ENCODE measurements around the gene MSS51. TPM values are rescaled to one million over a fixed set of nuclear protein-coding genes. Genes with fewer than 3 reads are reported as not detected.

MSS51 gene
- total and polyA plus RNA-seq, 2 donors (not counting 3 experiments of a cell fraction or from before 2014, with no cell fraction given), result 1.8 to 3.5 TPM

DNA sequence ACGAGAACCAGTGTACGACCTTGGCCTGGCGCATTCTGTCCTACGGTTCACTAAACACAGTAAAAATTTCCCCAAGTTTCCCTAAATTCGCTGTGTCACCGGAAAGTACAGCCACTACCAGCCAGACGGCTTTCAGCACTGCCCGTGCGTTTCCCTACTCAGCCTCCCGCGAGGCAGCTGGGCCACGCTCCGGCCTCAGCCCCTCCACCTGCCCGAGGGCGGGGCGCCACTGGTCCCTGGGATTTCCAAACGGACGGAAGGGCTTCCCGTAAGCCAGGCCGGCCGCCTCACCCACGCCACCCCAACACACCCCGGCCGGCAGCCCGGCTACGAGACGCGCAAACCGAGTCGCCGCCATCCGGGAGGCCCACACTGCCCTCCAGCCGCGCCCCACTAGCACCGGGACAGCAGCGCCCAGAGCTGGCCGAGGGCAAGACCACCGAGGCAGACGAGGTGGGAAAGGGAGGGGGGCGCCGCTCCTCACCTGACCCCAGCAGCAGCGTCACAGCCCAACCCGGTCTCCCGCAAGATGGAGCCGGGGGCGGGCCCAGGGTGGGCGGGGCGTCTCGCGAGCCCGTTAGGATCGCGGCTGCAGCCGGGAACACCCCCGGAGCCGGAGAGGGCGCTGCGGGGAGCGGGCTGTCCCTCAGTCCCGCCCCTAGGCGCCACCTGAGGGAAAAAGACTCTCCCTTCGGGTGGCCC is 19.7 kb downstream of the MSS51 start, which contains the start of gene ANXA7:
Gene ANXA7, minus strand, starts transcription at position 531 of the 702 bp plus-strand sequence. CDS start 13,202 bp downstream, outside the sequence.
- Histone ChIP-seq H4K20me1 (replicated peaks; ENCODE audit: control insufficient read depth, extremely low read depth, insufficient read depth, low read length) (no peaks in the 10 kb centered on the region), H3K79me2 (ENCODE audit: control insufficient read depth, insufficient read depth, low read length) (peaks cover 44% of the 10 kb centered on the region), H3K4me1 (ENCODE audit: control insufficient read depth, extremely low read depth, insufficient read depth, low read length) (peaks cover 11% of the 10 kb centered on the region), H3K4me2 (ENCODE audit: insufficient read depth, low read length) (peak within 1 kb of the TSS; percentile 99), H3K27me3 (ENCODE audit: control insufficient read depth in 2 of 2, insufficient read depth in 2 of 2, low read length in 2 of 2) (peaks cover 0 to 5% of the 10 kb centered on the region in 2 experiments), H3K27ac (ENCODE audit: insufficient read depth, low read depth, low read length) (peak within 1 kb of the TSS; percentile 85), H3K9me3 (replicated peaks; ENCODE audit: control insufficient read depth, insufficient read depth, low read length) (no peaks in the 10 kb centered on the region), H3K9me1 (replicated peaks; ENCODE audit: control insufficient read depth, extremely low read depth, insufficient read depth, low read length) (no peaks in the 10 kb centered on the region), H3K9ac (replicated peaks; ENCODE audit: extremely low read depth, insufficient read depth, low read length) (peak within 1 kb of the TSS; percentile 90), H2AFZ (ENCODE audit: low read depth, low read length) (peak within 1 kb of the TSS; percentile 96), H3K36me3 (ENCODE audit: control insufficient read depth in 2 of 2, extremely low read depth in 1 of 2, insufficient read depth in 2 of 2, low read length in 2 of 2) (no peaks in the 10 kb centered on the region), H3K4me3 (replicated peaks in 1 of 3; ENCODE audit: insufficient read depth in 1 of 3, low read depth in 1 of 3, low read length in 3 of 3) (peak within 1 kb of the TSS; percentile 45 to 85 (median 66))
- TF ChIP-seq GATA2 (IDR thresholded peaks at IDR 0.05; ENCODE audit: insufficient read depth, insufficient read length, low read depth, low read length) (no peak), MYC (IDR thresholded peaks at IDR 0.05; ENCODE audit: low read depth, low read length) (no peak), EZH2 (IDR thresholded peaks at IDR 0.05; ENCODE audit: borderline replicate concordance, low read depth, low read length, severe bottlenecking) (no peak), FOS (IDR thresholded peaks at IDR 0.05; ENCODE audit: borderline replicate concordance, insufficient read depth, low read length) (no peak), POLR2A (IDR thresholded peaks at IDR 0.05; ENCODE audit: low read depth, low read length) (peak; percentile 63), JUN (IDR thresholded peaks at IDR 0.05; ENCODE audit: borderline replicate concordance, insufficient read depth, insufficient read length, low read depth) (no peak), POLR2AphosphoS5 (IDR thresholded peaks at IDR 0.05; ENCODE audit: insufficient read depth, low read depth, low read length) (peak; percentile 65)
- TF ChIP-seq, protein P1, sequence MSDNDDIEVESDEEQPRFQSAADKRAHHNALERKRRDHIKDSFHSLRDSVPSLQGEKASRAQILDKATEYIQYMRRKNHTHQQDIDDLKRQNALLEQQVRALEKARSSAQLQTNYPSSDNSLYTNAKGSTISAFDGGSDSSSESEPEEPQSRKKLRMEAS (IDR thresholded peaks at IDR 0.05; ENCODE audit: insufficient read depth, insufficient read length), result no peak
- TF ChIP-seq, protein P2, sequence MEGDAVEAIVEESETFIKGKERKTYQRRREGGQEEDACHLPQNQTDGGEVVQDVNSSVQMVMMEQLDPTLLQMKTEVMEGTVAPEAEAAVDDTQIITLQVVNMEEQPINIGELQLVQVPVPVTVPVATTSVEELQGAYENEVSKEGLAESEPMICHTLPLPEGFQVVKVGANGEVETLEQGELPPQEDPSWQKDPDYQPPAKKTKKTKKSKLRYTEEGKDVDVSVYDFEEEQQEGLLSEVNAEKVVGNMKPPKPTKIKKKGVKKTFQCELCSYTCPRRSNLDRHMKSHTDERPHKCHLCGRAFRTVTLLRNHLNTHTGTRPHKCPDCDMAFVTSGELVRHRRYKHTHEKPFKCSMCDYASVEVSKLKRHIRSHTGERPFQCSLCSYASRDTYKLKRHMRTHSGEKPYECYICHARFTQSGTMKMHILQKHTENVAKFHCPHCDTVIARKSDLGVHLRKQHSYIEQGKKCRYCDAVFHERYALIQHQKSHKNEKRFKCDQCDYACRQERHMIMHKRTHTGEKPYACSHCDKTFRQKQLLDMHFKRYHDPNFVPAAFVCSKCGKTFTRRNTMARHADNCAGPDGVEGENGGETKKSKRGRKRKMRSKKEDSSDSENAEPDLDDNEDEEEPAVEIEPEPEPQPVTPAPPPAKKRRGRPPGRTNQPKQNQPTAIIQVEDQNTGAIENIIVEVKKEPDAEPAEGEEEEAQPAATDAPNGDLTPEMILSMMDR (IDR thresholded peaks at IDR 0.05; ENCODE audit: extremely low read depth in 1 of 2, insufficient read depth in 1 of 2, low read depth in 1 of 2, low read length in 2 of 2), result peak in 1 of 2 donors; percentile 57
- intact Hi-C loops (cut with micrococcal nuclease), result loop anchor here (1.0 kb wide), 1 partner anchor 245 kb away; the partner anchor contains the start of genes ECD and FAM149B1
- ChIA-PET POLR2A (no interaction called here), CTCF (interaction anchor here (0.5 kb wide), 1 partner anchor 150 kb away, joined by 3 read pairs; no protein-coding TSS in a partner anchor)
- peak; percentile 88 for DNase-seq (ENCODE audit: low read depth, low spot score)
- dilution Hi-C loops (cut with MboI; ENCODE audit: extremely low pct_ligation_motif_present, low sequenced_read_pairs), result no loop called here
- TSS peak; percentile 78 for BruUV-seq (replicated peaks)
- FAIRE-seq, result no peak
